HG02763 (cell line): ENCODE results near the gene TUBGCP2.

Source experiments
- ATAC-seq: cut with Tn5 transposase; IDR thresholded peaks from one replicate; pipeline ENCODE4 v1.9.1; 2021; ENCODE audit warnings: mild to moderate bottlenecking, moderate library complexity; ENCODE audit not compliant: unreplicated experiment

TUBGCP2 gene

GRCh38 chr10:133309100-133309719 lies 538 bp upstream of the TUBGCP2 start:
- peak; percentile 75 for ATAC-seq

GRCh38 chr10:133307776-133308420 lies 774 bp downstream of the TUBGCP2 start:
- peak; percentile 30 for ATAC-seq

DNA sequence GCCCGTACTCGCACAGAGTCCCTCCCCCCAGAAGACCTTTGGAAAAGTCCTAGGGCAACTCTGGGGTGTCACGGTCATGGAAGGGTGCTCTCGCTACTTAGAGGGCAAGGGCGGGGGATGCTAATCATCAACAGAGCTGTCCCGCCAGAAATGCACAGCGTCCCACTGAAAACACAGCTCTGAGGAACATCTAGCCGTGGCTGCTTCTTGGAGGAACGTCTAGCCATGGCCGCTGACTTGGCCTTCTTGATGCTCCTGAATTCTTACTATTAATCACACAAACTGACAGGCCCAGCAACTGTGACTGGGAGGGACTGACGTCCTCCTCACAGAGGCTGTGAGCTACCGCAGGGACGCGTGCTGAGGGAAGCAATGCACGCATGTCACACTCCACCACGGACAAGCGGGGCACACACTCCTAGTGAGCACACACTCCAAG lies 1.7 kb downstream of the TUBGCP2 start:
- no peak for ATAC-seq

- ATAC-seq = no peak
Measured at GRCh38 chr10:133306097-133306476, 2.6 kb downstream of the TUBGCP2 start.

GRCh38 chr10:133303206-133303605 lies 5.5 kb downstream of the TUBGCP2 start:
- ATAC-seq = no peak

DNA sequence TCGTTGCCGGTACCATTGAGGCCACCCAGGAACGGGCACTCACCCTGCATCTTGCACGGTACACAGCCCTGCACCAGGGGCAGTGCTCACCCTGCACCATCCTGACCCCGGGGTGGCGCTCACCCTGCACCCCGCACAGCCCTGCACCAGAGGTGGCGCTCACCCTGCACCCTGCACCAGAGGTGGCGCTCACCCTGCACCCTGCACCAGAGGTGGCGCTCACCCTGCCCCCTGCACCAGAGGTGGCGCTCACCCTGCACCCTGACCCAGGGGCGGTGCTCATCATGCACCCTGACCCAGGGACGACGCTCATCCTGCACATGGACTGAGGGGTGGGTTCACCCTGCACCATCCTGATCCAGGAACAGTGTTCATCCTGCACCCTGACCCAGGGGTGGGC lies 6.4 kb downstream of the TUBGCP2 start:
- no peak for ATAC-seq

DNA sequence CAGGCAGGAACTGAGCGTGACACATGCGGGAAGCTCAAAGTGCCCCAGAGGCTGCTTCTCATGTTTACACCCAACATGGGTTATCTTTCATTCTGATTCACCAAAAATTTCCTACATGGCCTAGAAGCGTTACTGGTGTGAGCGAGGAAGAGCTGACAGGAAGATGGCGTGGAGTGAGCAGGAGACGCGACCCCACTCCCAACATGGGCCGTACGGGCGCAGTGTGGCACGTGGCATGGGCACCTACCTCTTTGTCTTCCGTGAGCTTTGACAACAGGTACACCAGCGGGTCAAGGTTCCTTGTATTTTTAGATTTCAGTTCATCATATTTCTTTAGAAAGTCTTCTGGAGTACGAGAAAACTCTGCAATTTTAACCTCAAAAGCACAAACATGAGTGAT lies 8.9 kb downstream of the TUBGCP2 start:
- no peak for ATAC-seq

DNA sequence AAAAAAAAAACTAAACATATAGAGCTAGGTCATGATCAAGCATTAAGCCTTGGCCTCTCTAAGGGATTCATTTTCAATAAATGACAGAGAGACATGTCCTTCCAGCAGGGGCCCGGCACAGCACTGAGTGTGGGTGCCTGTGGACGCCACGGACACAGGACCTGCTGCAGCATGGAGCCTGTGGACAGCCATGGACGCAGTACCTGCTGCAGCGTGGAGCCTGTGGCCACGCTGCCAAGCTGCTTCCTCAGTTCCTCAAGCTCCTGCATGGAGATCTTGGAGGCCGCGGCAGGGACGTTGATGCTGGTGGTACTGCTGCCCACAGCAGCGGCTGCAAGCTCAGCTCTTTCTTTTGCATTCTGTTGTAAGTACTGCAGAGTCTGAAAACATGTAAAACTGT lies 9.4 kb downstream of the TUBGCP2 start:
- no peak for ATAC-seq

- ATAC-seq = no peak
Measured at GRCh38 chr10:133298466-133298865, 10.2 kb downstream of the TUBGCP2 start.

GRCh38 chr10:133297504-133297903 lies 11.2 kb downstream of the TUBGCP2 start:
- ATAC-seq = no peak

DNA sequence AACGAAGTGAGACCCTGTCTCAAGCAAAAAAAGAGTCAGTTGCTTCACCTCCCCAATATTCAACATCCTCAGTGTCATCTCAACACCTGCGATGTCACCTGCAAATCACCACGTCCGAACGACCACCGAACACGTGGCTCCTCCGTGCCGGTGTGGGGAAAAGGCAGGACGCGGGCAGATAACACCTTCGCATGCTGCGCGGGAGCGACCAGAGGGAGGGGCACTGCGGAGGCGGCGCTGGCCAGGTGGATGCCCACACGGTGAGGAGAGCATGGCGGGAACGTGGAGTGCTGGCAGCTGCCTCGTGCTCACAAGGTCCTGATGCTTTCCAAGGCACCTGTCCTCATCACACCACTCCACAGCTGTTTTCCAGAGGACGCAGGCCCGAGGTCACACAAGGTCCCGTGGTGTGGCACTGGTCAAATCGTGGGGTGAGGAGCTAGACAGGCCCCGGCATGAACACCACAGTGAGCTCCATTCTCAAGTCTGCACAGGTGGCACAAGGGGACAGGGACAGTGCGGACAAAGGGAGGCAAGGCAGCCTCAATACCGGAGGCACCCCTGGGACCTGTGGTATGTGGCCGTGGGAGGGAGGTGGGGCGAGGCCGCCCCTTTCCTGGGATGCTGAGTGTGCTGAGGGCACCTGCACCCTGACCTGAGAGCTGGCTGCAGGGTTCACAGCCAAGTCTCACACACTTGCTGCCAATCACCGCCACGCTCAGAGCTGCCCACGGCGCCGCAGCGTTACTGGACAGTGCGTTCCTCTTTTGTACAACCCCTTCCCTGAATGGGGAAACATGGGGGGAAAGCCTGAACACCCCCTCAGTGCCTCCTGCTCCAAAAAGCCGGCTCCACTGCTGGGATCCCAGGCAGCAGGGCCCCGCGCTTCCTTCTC lies 13.0 kb downstream of the TUBGCP2 start:
- no peak for ATAC-seq

GRCh38 chr10:133294189-133294588 lies 14.5 kb downstream of the TUBGCP2 start:
- ATAC-seq = no peak

DNA sequence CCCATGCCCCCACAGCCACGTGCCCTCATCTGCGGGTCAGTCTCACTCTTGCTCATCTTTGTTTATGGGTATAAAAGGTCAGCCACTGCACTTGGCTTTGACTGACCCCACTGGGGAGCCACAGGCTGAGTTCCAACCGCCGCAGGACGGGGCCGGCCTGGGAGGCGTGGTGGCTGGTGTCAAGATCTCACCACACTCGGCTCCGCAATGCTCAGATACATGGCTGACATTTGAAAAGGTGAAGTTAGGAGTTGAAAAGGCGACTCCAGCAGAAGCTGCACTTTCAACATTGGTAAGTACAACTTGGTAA lies 14.9 kb downstream of the TUBGCP2 start:
- no peak for ATAC-seq

DNA sequence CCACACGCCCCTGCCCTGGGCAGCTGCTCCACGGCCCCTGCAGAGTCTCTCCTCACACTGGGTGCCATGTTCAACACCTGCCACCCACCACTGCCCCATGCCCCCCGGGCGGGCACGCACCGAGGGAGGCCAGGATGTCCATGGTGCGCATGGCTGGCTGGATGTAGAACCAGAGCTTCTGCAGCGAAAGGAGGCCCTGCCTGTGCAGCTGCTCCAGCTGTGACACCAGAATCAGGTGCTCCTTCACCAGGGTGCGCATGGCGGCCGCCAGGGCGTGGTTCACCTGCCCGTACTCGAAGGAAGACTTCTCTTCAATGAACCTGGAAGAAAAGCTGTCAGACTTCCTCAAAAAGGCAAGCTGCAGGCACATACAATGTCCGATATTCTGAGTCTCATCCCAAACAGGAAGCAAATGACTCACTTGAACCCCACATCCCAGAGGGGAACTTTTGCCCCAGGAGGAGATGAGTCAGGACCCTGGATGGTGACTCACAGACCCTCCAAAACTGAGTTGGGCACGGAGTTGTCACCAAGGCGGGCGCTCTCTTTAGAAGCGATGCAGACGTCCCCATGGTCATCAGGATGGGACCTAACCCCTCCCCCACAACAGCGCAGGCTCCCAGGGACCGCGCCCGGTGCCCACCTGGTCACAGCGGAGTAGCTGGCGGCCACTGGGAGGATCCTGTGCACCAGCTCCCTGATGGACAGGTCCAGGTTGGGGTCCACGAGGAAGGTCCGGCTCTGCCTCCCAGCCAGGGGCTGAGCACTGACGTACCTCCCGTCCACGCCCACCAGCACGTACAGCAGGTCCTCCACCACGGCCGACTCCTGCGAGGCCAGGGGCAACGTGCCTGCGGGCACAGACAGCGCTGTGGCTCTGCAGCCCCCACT lies 15.5 kb downstream of the TUBGCP2 start:
- no peak for ATAC-seq

- no peak for ATAC-seq
Measured at GRCh38 chr10:133289761-133290160, 18.9 kb downstream of the TUBGCP2 start.

DNA sequence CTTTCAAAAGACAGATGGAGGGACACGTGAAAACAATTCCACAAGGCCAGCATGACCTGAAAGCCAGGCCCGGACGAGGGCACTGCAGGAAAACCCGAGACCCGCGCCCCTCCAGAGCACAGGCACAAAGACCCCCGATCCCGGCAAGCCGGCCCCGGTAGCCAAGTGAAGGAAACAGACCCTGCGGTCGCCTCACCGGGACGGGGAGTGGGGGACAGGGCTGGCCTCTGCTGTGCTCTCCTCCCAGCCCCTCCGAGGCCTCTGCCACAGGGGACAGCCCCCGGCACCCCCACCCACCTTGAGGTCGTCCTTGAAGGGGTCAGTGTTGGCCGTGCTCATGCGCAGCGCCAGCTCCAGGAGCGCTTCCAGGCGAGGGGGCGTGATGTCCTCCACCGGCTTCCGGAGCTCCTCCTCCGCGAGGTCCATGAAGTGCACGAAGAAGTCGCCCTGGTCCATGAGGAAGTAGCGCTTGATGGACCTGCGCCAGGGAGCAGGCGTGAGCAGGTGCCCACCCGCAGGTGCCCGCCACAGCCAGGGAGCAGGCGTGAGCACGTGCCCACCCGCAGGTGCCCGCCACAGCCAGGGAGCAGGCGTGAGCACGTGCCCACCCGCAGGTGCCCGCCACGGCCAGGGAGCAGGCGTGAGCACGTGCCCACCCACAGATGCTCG lies 20.7 kb downstream of the TUBGCP2 start:
- ATAC-seq = no peak

- no peak for ATAC-seq
Measured at GRCh38 chr10:133286366-133286765, 22.3 kb downstream of the TUBGCP2 start.

- ATAC-seq = no peak
Measured at GRCh38 chr10:133285217-133285616, 23.5 kb downstream of the TUBGCP2 start.

GRCh38 chr10:133283931-133284330 lies 24.7 kb downstream of the TUBGCP2 start:
- no peak for ATAC-seq

DNA sequence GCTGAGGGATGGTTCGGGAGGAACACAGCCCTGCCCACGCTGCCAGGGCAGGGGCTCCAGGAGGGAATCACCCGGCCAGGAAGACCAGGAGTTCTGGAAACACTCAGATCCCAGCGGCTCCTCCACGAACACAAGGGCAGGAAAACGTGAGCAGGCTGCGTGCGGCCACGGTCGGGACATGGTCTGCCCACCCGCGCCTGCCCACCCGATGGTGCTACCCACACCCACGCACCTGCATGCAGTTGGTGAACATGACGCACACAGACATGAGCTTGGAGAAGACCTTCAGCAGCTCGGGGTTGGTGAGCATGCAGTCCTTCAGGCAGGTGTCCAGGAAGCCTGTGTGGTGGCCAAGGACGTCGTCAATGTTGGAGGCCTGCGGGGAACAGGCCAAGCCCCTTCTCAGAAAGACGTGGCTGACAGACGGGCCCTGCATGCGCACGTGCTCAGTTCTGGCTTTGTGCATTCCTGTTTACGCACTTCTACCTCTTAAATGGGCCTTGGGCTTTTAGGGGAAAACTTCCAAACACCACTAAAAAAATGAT lies 25.8 kb downstream of the TUBGCP2 start:
- no peak for ATAC-seq
